ENCODE data around the gene LRRC70. TPM values are rescaled to one million over a fixed set of nuclear protein-coding genes. Genes with fewer than 3 reads are reported as not detected.

The LRRC70 gene
- total and polyA plus RNA-seq, 2 experiments from 2014 or later, result 0.54 to 0.68 TPM

- no peaks in the 10 kb centered on the region for H3K4me1 ChIP-seq (ENCODE audit: low read depth)
- no peak for DNase-seq (ENCODE audit: low read depth in 1 of 2, low spot score in 1 of 2)
- TF ChIP-seq CTCF (IDR thresholded peaks at IDR 0.05; ENCODE audit: low read depth, low read length), result no peak
- no peaks in the 10 kb centered on the region for H3K27me3 ChIP-seq
- H3K9me3 ChIP-seq (ENCODE audit: low read depth), result no peaks in the 10 kb centered on the region
- H3K27ac ChIP-seq, result no peak overlapping the region
- H3K36me3 ChIP-seq, result no peaks in the 10 kb centered on the region
- H3K4me3 ChIP-seq, result no peak overlapping the region
Observed at GRCh38 chr5:62575066-62575465, 3.6 kb upstream of the LRRC70 start.

GRCh38 chr5:62575489-62575888 is 3.1 kb upstream of the LRRC70 start:
- TF ChIP-seq CTCF (IDR thresholded peaks at IDR 0.05; ENCODE audit: low read depth, low read length), result no peak
- Histone ChIP-seq H3K36me3 (no peaks in the 10 kb centered on the region), H3K4me3 (no peak overlapping the region), H3K4me1 (ENCODE audit: low read depth) (no peaks in the 10 kb centered on the region), H3K27ac (no peak overlapping the region), H3K9me3 (ENCODE audit: low read depth) (no peaks in the 10 kb centered on the region), H3K27me3 (no peaks in the 10 kb centered on the region)
- DNase-seq (ENCODE audit: low read depth in 1 of 2, low spot score in 1 of 2), result no peak

GRCh38 chr5:62576570-62577170 is 1.9 kb upstream of the LRRC70 start:
- no peak for TF ChIP-seq CTCF (IDR thresholded peaks at IDR 0.05; ENCODE audit: low read depth, low read length)
- Histone ChIP-seq H3K27ac (no peak overlapping the region), H3K4me1 (ENCODE audit: low read depth) (no peaks in the 10 kb centered on the region), H3K36me3 (no peaks in the 10 kb centered on the region), H3K4me3 (no peak overlapping the region), H3K27me3 (no peaks in the 10 kb centered on the region), H3K9me3 (ENCODE audit: low read depth) (no peaks in the 10 kb centered on the region)
- no peak for DNase-seq (ENCODE audit: low read depth in 1 of 2, low spot score in 1 of 2)

GRCh38 chr5:62577488-62577887 is 1.1 kb upstream of the LRRC70 start:
- no peaks in the 10 kb centered on the region for H3K36me3 ChIP-seq
- H3K27me3 ChIP-seq, result no peaks in the 10 kb centered on the region
- H3K4me1 ChIP-seq (ENCODE audit: low read depth), result no peaks in the 10 kb centered on the region
- no peak overlapping the region for H3K27ac ChIP-seq
- no peak for TF ChIP-seq CTCF (IDR thresholded peaks at IDR 0.05; ENCODE audit: low read depth, low read length)
- no peak overlapping the region for H3K4me3 ChIP-seq
- H3K9me3 ChIP-seq (ENCODE audit: low read depth), result no peaks in the 10 kb centered on the region
- DNase-seq (ENCODE audit: low read depth in 1 of 2, low spot score in 1 of 2), result no peak

GRCh38 chr5:62579761-62580160 is 1.1 kb downstream of the LRRC70 start:
- Histone ChIP-seq H3K27ac (no peak overlapping the region), H3K36me3 (no peaks in the 10 kb centered on the region), H3K4me1 (ENCODE audit: low read depth) (no peaks in the 10 kb centered on the region), H3K4me3 (no peak overlapping the region), H3K27me3 (no peaks in the 10 kb centered on the region), H3K9me3 (ENCODE audit: low read depth) (no peaks in the 10 kb centered on the region)
- TF ChIP-seq CTCF (IDR thresholded peaks at IDR 0.05; ENCODE audit: low read depth, low read length), result no peak
- no peak for DNase-seq (ENCODE audit: low read depth in 1 of 2, low spot score in 1 of 2)

Data from cardiac muscle cell (in vitro differentiated cells and primary cell).